Measurements from ENCODE around the gene LHX8. TPM values are rescaled to one million over a fixed set of nuclear protein-coding genes. Genes with fewer than 3 reads are reported as not detected.

The LHX8 gene
- total and polyA plus RNA-seq, 2 donors (not counting 3 experiments of a cell fraction or from before 2014, with no cell fraction given) = not detected

DNA sequence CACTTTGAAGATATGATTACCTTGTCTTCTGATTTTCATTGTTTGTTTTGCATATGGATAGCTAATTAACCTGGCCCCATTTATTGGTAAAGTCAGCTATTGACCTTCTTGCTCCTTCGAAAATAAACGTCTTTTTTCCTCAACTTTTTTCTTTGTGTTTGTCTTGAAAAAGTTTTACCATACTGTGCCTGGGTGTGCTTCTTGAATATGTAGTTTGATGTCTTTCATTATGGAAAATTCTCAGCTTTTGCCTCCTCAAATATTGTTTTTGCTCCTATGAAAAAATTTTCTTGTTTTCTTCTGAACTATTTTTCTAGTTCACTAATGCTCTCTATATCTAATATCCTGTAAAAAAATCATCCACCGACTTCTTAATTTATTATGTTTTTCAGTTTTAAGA is 25.0 kb downstream of the LHX8 start:
- H3K79me2 ChIP-seq (ENCODE audit: control insufficient read depth, insufficient read depth, low read length) = no peaks in the 10 kb centered on the region
- FAIRE-seq (no peak), DNase-seq (ENCODE audit: low read depth, low spot score) (no peak)
- POLR2A ChIA-PET = no interaction called here
- H3K36me3 ChIP-seq (ENCODE audit: control insufficient read depth in 2 of 2, extremely low read depth in 1 of 2, insufficient read depth in 2 of 2, low read length in 2 of 2) = no peaks in the 10 kb centered on the region
- no peaks in the 10 kb centered on the region for H4K20me1 ChIP-seq (replicated peaks; ENCODE audit: control insufficient read depth, extremely low read depth, insufficient read depth, low read length)
- dilution Hi-C loops (cut with MboI; ENCODE audit: extremely low pct_ligation_motif_present, low sequenced_read_pairs) (no loop called here), intact Hi-C loops (cut with micrococcal nuclease) (no loop called here)
- no peaks in the 10 kb centered on the region for H3K9me3 ChIP-seq (replicated peaks; ENCODE audit: control insufficient read depth, insufficient read depth, low read length)
- H3K9ac ChIP-seq (replicated peaks; ENCODE audit: extremely low read depth, insufficient read depth, low read length) = no peak overlapping the region
- no peak overlapping the region for H2AFZ ChIP-seq (ENCODE audit: low read depth, low read length)
- H3K9me1 ChIP-seq (replicated peaks; ENCODE audit: control insufficient read depth, extremely low read depth, insufficient read depth, low read length) = no peaks in the 10 kb centered on the region
- no peak overlapping the region for H3K4me3 ChIP-seq (replicated peaks in 1 of 3; ENCODE audit: insufficient read depth in 1 of 3, low read depth in 1 of 3, low read length in 3 of 3)
- no TSS peak for BruUV-seq (replicated peaks)
- no peaks in the 10 kb centered on the region for H3K4me1 ChIP-seq (ENCODE audit: control insufficient read depth, extremely low read depth, insufficient read depth, low read length)
- CTCF ChIA-PET = no interaction called here
- no peak overlapping the region for H3K4me2 ChIP-seq (ENCODE audit: insufficient read depth, low read length)
- TF ChIP-seq POLR2AphosphoS5 (IDR thresholded peaks at IDR 0.05; ENCODE audit: insufficient read depth, low read depth, low read length) (no peak), EZH2 (IDR thresholded peaks at IDR 0.05; ENCODE audit: borderline replicate concordance, low read depth, low read length, severe bottlenecking) (no peak), FOS (IDR thresholded peaks at IDR 0.05; ENCODE audit: borderline replicate concordance, insufficient read depth, low read length) (no peak), POLR2A (IDR thresholded peaks at IDR 0.05; ENCODE audit: low read depth, low read length) (no peak), JUN (IDR thresholded peaks at IDR 0.05; ENCODE audit: borderline replicate concordance, insufficient read depth, insufficient read length, low read depth) (no peak), MYC (IDR thresholded peaks at IDR 0.05; ENCODE audit: low read depth, low read length) (no peak), GATA2 (IDR thresholded peaks at IDR 0.05; ENCODE audit: insufficient read depth, insufficient read length, low read depth, low read length) (no peak)
- TF ChIP-seq, protein P1, sequence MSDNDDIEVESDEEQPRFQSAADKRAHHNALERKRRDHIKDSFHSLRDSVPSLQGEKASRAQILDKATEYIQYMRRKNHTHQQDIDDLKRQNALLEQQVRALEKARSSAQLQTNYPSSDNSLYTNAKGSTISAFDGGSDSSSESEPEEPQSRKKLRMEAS (IDR thresholded peaks at IDR 0.05; ENCODE audit: insufficient read depth, insufficient read length) = no peak
- TF ChIP-seq, protein P2, sequence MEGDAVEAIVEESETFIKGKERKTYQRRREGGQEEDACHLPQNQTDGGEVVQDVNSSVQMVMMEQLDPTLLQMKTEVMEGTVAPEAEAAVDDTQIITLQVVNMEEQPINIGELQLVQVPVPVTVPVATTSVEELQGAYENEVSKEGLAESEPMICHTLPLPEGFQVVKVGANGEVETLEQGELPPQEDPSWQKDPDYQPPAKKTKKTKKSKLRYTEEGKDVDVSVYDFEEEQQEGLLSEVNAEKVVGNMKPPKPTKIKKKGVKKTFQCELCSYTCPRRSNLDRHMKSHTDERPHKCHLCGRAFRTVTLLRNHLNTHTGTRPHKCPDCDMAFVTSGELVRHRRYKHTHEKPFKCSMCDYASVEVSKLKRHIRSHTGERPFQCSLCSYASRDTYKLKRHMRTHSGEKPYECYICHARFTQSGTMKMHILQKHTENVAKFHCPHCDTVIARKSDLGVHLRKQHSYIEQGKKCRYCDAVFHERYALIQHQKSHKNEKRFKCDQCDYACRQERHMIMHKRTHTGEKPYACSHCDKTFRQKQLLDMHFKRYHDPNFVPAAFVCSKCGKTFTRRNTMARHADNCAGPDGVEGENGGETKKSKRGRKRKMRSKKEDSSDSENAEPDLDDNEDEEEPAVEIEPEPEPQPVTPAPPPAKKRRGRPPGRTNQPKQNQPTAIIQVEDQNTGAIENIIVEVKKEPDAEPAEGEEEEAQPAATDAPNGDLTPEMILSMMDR (IDR thresholded peaks at IDR 0.05; ENCODE audit: extremely low read depth in 1 of 2, insufficient read depth in 1 of 2, low read depth in 1 of 2, low read length in 2 of 2) = no peak
- H3K27me3 ChIP-seq (ENCODE audit: control insufficient read depth in 2 of 2, insufficient read depth in 2 of 2, low read length in 2 of 2) = peaks cover 8% of the 10 kb centered on the region in 2 experiments
- no peak overlapping the region for H3K27ac ChIP-seq (ENCODE audit: insufficient read depth, low read depth, low read length)
